HCT116 (cell line): ENCODE measurements around the gene OR6S1.

ENCODE experiments used
- ATF3 ChIP-seq: IDR thresholded peaks from 2 replicates; pipeline ENCODE4 v1.6.1; 2012
- CEBPB ChIP-seq: IDR thresholded peaks from 2 replicates; pipeline ENCODE4 v1.6.1; 2012; ENCODE audit warnings: low read depth
- CTCF ChIP-seq, 3 experiments: fragments of 200-600 bp in 1 of 3; sonication (generic) in 1 of 3; IDR thresholded peaks in 2 of 3; conservative IDR thresholded peaks in 1 of 3; 2 replicates each; pipeline ENCODE4 v1.5.1; 2012 to 2017; ENCODE audit warnings: low read depth in 2 of 3, low read length in 2 of 3, antibody characterized with exemption in 1 of 3, borderline replicate concordance in 1 of 3, control low read depth in 1 of 3, mild to moderate bottlenecking in 1 of 3, mixed read lengths in 1 of 3, mixed run types in 1 of 3, moderate library complexity in 1 of 3; ENCODE audit not compliant: insufficient read depth in 1 of 3
- EGR1 ChIP-seq: IDR thresholded peaks from 2 replicates; pipeline ENCODE4 v1.6.1; 2012; ENCODE audit warnings: low read depth
- EZH2 ChIP-seq: fragments of 200-600 bp; sonication (generic); IDR thresholded peaks from 2 replicates; pipeline ENCODE4 v1.6.1; 2017; ENCODE audit warnings: antibody characterized with exemption, mixed run types
- POLR2A ChIP-seq: IDR thresholded peaks from 2 replicates; pipeline ENCODE4 v1.7.0; 2011; ENCODE audit warnings: borderline replicate concordance; ENCODE audit not compliant: insufficient read depth, insufficient read length; ENCODE audit errors: extremely low read depth
- POLR2AphosphoS5 ChIP-seq: IDR thresholded peaks from 2 replicates; pipeline ENCODE4 v1.6.1; 2011; ENCODE audit warnings: mild to moderate bottlenecking, low read depth, low read length, moderate library complexity
- SIN3A ChIP-seq: IDR thresholded peaks from 2 replicates; pipeline ENCODE4 v1.6.1; 2012; ENCODE audit warnings: low read depth
- SP1 ChIP-seq: IDR thresholded peaks from 2 replicates; pipeline ENCODE4 v1.6.1; 2012; ENCODE audit warnings: low read depth
- TCF7L2 ChIP-seq: IDR thresholded peaks from 2 replicates; pipeline ENCODE4 v1.7.0; 2011; ENCODE audit warnings: borderline replicate concordance, inconsistent platforms; ENCODE audit not compliant: insufficient read depth, insufficient read length; ENCODE audit errors: extremely low read depth
- YY1 ChIP-seq: IDR thresholded peaks from 2 replicates; pipeline ENCODE4 v1.6.1; 2011; ENCODE audit warnings: low read length, low read depth, moderate library complexity, mild to moderate bottlenecking; ENCODE audit not compliant: insufficient replicate concordance; ENCODE audit errors: extremely low read depth
- ZFX ChIP-seq: fragments of 450-650 bp; IDR thresholded peaks from 2 replicates; pipeline ENCODE4 v1.6.1; 2017

GRCh38 chr14:20606902-20607242 is 34.6 kb downstream of the OR6S1 start:
- TF ChIP-seq EGR1 (no peak), CTCF (IDR thresholded peaks at IDR 0.05 in 2 of 3, conservative IDR thresholded peaks at IDR 0.05 in 1 of 3; ENCODE audit: borderline replicate concordance in 1 of 3, insufficient read depth in 1 of 3, low read depth in 2 of 3, low read length in 2 of 3) (no peak), EZH2 (no peak), POLR2A (no peak), YY1 (no peak), POLR2AphosphoS5 (no peak), SP1 (no peak), SIN3A (no peak), ZFX (no peak), TCF7L2 (no peak), CEBPB (no peak), ATF3 (no peak)
